Measurements from ENCODE around the gene HS6ST3. TPM values are rescaled to one million over a fixed set of nuclear protein-coding genes. Genes with fewer than 3 reads are reported as not detected.

The HS6ST3 gene
- total RNA-seq, 2 experiments from 2014 or later = not detected

DNA sequence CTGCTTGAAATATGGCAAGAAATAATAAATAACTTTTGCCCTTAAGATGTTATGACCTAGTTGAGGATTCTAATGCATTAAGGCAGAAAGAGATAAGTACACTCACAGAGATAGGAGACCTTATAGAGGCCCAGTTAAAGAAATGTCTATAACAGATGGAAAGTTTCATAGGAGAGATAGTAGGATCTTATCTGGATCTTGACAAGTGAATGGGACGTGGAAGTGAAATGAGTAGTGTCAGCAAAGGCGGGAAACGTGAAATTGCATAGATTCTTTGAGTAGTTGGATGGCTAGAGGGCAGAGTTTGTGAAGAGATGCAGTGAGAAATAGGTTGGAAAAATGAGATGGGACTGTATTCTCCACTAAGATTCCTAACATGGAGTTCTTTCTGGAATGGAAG is 71.2 kb downstream of the HS6ST3 start:
- intact Hi-C loops (cut with micrococcal nuclease) = no loop called here
- ATAC-seq (no peak), DNase-seq (no peak)
- TF ChIP-seq, protein P1, sequence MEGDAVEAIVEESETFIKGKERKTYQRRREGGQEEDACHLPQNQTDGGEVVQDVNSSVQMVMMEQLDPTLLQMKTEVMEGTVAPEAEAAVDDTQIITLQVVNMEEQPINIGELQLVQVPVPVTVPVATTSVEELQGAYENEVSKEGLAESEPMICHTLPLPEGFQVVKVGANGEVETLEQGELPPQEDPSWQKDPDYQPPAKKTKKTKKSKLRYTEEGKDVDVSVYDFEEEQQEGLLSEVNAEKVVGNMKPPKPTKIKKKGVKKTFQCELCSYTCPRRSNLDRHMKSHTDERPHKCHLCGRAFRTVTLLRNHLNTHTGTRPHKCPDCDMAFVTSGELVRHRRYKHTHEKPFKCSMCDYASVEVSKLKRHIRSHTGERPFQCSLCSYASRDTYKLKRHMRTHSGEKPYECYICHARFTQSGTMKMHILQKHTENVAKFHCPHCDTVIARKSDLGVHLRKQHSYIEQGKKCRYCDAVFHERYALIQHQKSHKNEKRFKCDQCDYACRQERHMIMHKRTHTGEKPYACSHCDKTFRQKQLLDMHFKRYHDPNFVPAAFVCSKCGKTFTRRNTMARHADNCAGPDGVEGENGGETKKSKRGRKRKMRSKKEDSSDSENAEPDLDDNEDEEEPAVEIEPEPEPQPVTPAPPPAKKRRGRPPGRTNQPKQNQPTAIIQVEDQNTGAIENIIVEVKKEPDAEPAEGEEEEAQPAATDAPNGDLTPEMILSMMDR (IDR thresholded peaks at IDR 0.05) = no peak
- CTCF ChIA-PET = no interaction called here
- H3K4me3 Mint-ChIP-seq = no peak overlapping the region
- H3K27me3 Mint-ChIP-seq = no peaks in the 10 kb centered on the region
- no peaks in the 10 kb centered on the region for H3K36me3 Mint-ChIP-seq (ENCODE audit: low read depth)
- H3K9me3 Mint-ChIP-seq = peaks cover 2% of the 10 kb centered on the region
- no peak overlapping the region for H3K27ac Mint-ChIP-seq
- no peaks in the 10 kb centered on the region for H3K4me1 Mint-ChIP-seq (ENCODE audit: low read depth)
- POLR2A ChIA-PET = no interaction called here

GRCh38 chr13:96165840-96166239 is 75.9 kb downstream of the HS6ST3 start:
- TF ChIP-seq, protein P1 (IDR thresholded peaks at IDR 0.05) = no peak
- no peak overlapping the region for H3K4me3 Mint-ChIP-seq
- H3K4me1 Mint-ChIP-seq (ENCODE audit: low read depth) = no peaks in the 10 kb centered on the region
- no peak for DNase-seq
- H3K27ac Mint-ChIP-seq = no peak overlapping the region
- H3K36me3 Mint-ChIP-seq (ENCODE audit: low read depth) = no peaks in the 10 kb centered on the region
- no peaks in the 10 kb centered on the region for H3K27me3 Mint-ChIP-seq
- POLR2A ChIA-PET = no interaction called here
- intact Hi-C loops (cut with micrococcal nuclease) = no loop called here
- ATAC-seq = no peak
- peaks cover 2% of the 10 kb centered on the region for H3K9me3 Mint-ChIP-seq
- CTCF ChIA-PET = no interaction called here

- no peak overlapping the region for H3K4me3 Mint-ChIP-seq
- ATAC-seq (no peak), DNase-seq (no peak)
- intact Hi-C loops (cut with micrococcal nuclease) = no loop called here
- TF ChIP-seq, protein P1 (IDR thresholded peaks at IDR 0.05) = no peak
- H3K36me3 Mint-ChIP-seq (ENCODE audit: low read depth) = no peaks in the 10 kb centered on the region
- no peak overlapping the region for H3K27ac Mint-ChIP-seq
- ChIA-PET CTCF (no interaction called here), POLR2A (no interaction called here)
- H3K27me3 Mint-ChIP-seq = no peaks in the 10 kb centered on the region
- H3K9me3 Mint-ChIP-seq = no peaks in the 10 kb centered on the region
- H3K4me1 Mint-ChIP-seq (ENCODE audit: low read depth) = no peaks in the 10 kb centered on the region
Measured at GRCh38 chr13:96172066-96172465, 82.2 kb downstream of the HS6ST3 start.

GRCh38 chr13:96178759-96179158 is 88.9 kb downstream of the HS6ST3 start:
- Mint-ChIP-seq H3K27me3 (no peaks in the 10 kb centered on the region), H3K4me3 (no peak overlapping the region), H3K36me3 (ENCODE audit: low read depth) (no peaks in the 10 kb centered on the region), H3K4me1 (ENCODE audit: low read depth) (no peaks in the 10 kb centered on the region), H3K9me3 (no peaks in the 10 kb centered on the region), H3K27ac (no peak overlapping the region)
- intact Hi-C loops (cut with micrococcal nuclease) = no loop called here
- ATAC-seq (no peak), DNase-seq (no peak)
- TF ChIP-seq, protein P1 (IDR thresholded peaks at IDR 0.05) = no peak
- POLR2A ChIA-PET = no interaction called here
- CTCF ChIA-PET = no interaction called here

DNA sequence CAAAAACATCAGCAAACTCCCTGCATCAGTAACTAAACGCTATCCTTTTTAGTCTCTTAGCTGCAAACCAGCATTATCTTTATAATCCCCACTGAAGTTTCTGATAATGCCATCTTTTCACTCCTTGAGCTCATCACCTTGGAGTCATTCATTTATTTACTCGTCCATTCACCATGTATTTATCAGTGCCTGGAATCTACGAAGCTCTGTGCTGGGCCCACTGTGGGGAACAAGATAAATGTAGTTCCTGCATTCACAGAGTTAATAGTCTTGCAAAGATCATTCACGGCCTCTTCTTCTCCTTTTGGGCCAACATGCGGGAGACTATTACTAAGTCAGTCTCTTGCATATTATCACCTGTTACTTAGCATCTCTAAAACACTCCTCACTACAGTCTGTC is 89.4 kb downstream of the HS6ST3 start:
- POLR2A ChIA-PET = no interaction called here
- DNase-seq (no peak), ATAC-seq (no peak)
- Mint-ChIP-seq H3K9me3 (no peaks in the 10 kb centered on the region), H3K27me3 (no peaks in the 10 kb centered on the region), H3K36me3 (ENCODE audit: low read depth) (no peaks in the 10 kb centered on the region), H3K4me1 (ENCODE audit: low read depth) (no peaks in the 10 kb centered on the region), H3K4me3 (no peak overlapping the region), H3K27ac (no peak overlapping the region)
- TF ChIP-seq, protein P1 (IDR thresholded peaks at IDR 0.05) = no peak
- intact Hi-C loops (cut with micrococcal nuclease) = no loop called here
- CTCF ChIA-PET = no interaction called here
